Vagina (tissue), 2 donors: ENCODE data around the gene STX4. TPM values are rescaled to one million over a fixed set of nuclear protein-coding genes. Genes with fewer than 3 reads are reported as not detected.

Experiments used
- DNase-seq, 2 donors: peaks; one replicate each; pipeline ENCODE4 v3.0.0-alpha.2; 2017; ENCODE audit errors: extremely low spot score in 2 of 2
- H3K27ac ChIP-seq: fragments of 200-600 bp; sonication (generic); one replicate; pipeline ENCODE4 v1.5.1; 2019
- H3K27me3 ChIP-seq: fragments of 200-600 bp; sonication (generic); one replicate; pipeline ENCODE4 v1.5.1; 2019
- H3K36me3 ChIP-seq, 2 donors: fragments of 200-600 bp; sonication (generic); one replicate each; pipeline ENCODE4 v1.5.1; 2017 to 2019
- H3K4me1 ChIP-seq: fragments of 200-600 bp; sonication (generic); one replicate; pipeline ENCODE4 v1.5.1; 2019
- H3K4me3 ChIP-seq, 2 donors: fragments of 200-600 bp; sonication (generic); 1 replicate in 1 of 2; 2 replicates in 1 of 2; pipeline ENCODE4 v1.5.1; 2016 to 2019
- H3K9me3 ChIP-seq: fragments of 200-600 bp; sonication (generic); one replicate; pipeline ENCODE4 v1.5.1; 2019
- CTCF ChIP-seq, 3 experiments: fragments of 450-650 bp in 2 of 3; fragments of 200-600 bp in 1 of 3; sonication (generic) in 1 of 3; IDR thresholded peaks; one replicate each; pipeline ENCODE4 v1.5.1; 2017 to 2019; ENCODE audit warnings: antibody characterized with exemption in 3 of 3, mild to moderate bottlenecking in 2 of 3, moderate library complexity in 2 of 3
- POLR2A ChIP-seq, 2 donors: fragments of 450-650 bp; IDR thresholded peaks; one replicate each; pipeline ENCODE4 v1.6.1; 2017; ENCODE audit warnings: antibody characterized with exemption in 2 of 2, mild to moderate bottlenecking in 2 of 2, moderate library complexity in 2 of 2
- POLR2AphosphoS5 ChIP-seq, 2 donors: sonication (generic); formaldehyde crosslinking; IDR thresholded peaks; one replicate each; pipeline ENCODE4 v1.9.0; 2017; ENCODE audit warnings: antibody characterized with exemption in 2 of 2, mild to moderate bottlenecking in 2 of 2, low read depth in 1 of 2; ENCODE audit not compliant: insufficient read depth in 1 of 2
- intact Hi-C: fragments of 100-400 bp; cut with DNase I; formaldehyde crosslinking; loops from one replicate; pipeline ENCODE4 v1.15.1; 2023
- total RNA-seq: library from RNA; depleted of rRNA; stranded (reverse); fragments of >200 nt; gene quantifications from one replicate; pipeline ENCODE4 v1.2.3, GENCODE V29; 2016

Gene STX4
- total RNA-seq, 1 donor from 2014 or later, result 42.5 TPM

GRCh38 chr16:31033709-31034492, 543 bp downstream of the STX4 start:
- Histone ChIP-seq H3K27ac (peak overlapping the region; percentile 99), H3K36me3 (peaks cover 0 to 26% of the 10 kb centered on the region in 2 donors), H3K27me3 (no peaks in the 10 kb centered on the region), H3K4me1 (peaks cover 21% of the 10 kb centered on the region), H3K9me3 (no peaks in the 10 kb centered on the region), H3K4me3 (peak overlapping the region; percentile 65 to 94)
- intact Hi-C loops, result loop anchor here (2.0 to 5.0 kb wide), 3 partner anchors 37 to 108 kb away; no protein-coding TSS in a partner anchor
- DNase-seq, result peak in 1 of 2 donors; percentile 95
- TF ChIP-seq POLR2A (IDR thresholded peaks at IDR 0.05) (peak in 1 of 2 donors; percentile 19), POLR2AphosphoS5 (IDR thresholded peaks at IDR 0.05; ENCODE audit: insufficient read depth in 1 of 2, low read depth in 1 of 2) (peak; percentile 77 to 85), CTCF (IDR thresholded peaks at IDR 0.05) (no peak)

- Histone ChIP-seq H3K27ac (no peak overlapping the region), H3K27me3 (no peaks in the 10 kb centered on the region), H3K36me3 (peaks cover 0 to 40% of the 10 kb centered on the region in 2 donors), H3K9me3 (no peaks in the 10 kb centered on the region), H3K4me1 (peaks cover 21% of the 10 kb centered on the region), H3K4me3 (no peak overlapping the region)
- no peak for TF ChIP-seq POLR2A (IDR thresholded peaks at IDR 0.05)
- TF ChIP-seq CTCF (IDR thresholded peaks at IDR 0.05), result no peak
- no peak for TF ChIP-seq POLR2AphosphoS5 (IDR thresholded peaks at IDR 0.05; ENCODE audit: insufficient read depth in 1 of 2, low read depth in 1 of 2)
- DNase-seq, result no peak
- intact Hi-C loops, result no loop called here
Measured at GRCh38 chr16:31036691-31037090, 3.3 kb downstream of the STX4 start.

- intact Hi-C loops, result no loop called here
- TF ChIP-seq POLR2A (IDR thresholded peaks at IDR 0.05) (no peak), CTCF (IDR thresholded peaks at IDR 0.05) (no peak), POLR2AphosphoS5 (IDR thresholded peaks at IDR 0.05; ENCODE audit: insufficient read depth in 1 of 2, low read depth in 1 of 2) (no peak)
Measured at GRCh38 chr16:31038993-31039392, 5.6 kb downstream of the STX4 start.

GRCh38 chr16:31042866-31043265, 9.5 kb downstream of the STX4 start:
- H3K27ac ChIP-seq, result no peak overlapping the region
- H3K9me3 ChIP-seq, result no peaks in the 10 kb centered on the region
- no peak overlapping the region for H3K4me3 ChIP-seq
- DNase-seq, result no peak
- H3K4me1 ChIP-seq, result no peaks in the 10 kb centered on the region
- peaks cover 0 to 24% of the 10 kb centered on the region in 2 donors for H3K36me3 ChIP-seq
- intact Hi-C loops, result no loop called here
- TF ChIP-seq CTCF (IDR thresholded peaks at IDR 0.05), result no peak
- TF ChIP-seq POLR2A (IDR thresholded peaks at IDR 0.05), result no peak
- no peak for TF ChIP-seq POLR2AphosphoS5 (IDR thresholded peaks at IDR 0.05; ENCODE audit: insufficient read depth in 1 of 2, low read depth in 1 of 2)
- H3K27me3 ChIP-seq, result no peaks in the 10 kb centered on the region

More at GRCh38 chr16:31038993-31039392, 5.6 kb downstream of the STX4 start:
- Histone ChIP-seq H3K4me3 (no peak overlapping the region), H3K36me3 (peaks cover 0 to 40% of the 10 kb centered on the region in 2 donors), H3K27me3 (no peaks in the 10 kb centered on the region), H3K4me1 (peaks cover 15% of the 10 kb centered on the region), H3K27ac (no peak overlapping the region), H3K9me3 (no peaks in the 10 kb centered on the region)
- no peak for DNase-seq

- no peaks in the 10 kb centered on the region for H3K27me3 ChIP-seq
- no peaks in the 10 kb centered on the region for H3K9me3 ChIP-seq
- DNase-seq, result no peak
- TF ChIP-seq POLR2AphosphoS5 (IDR thresholded peaks at IDR 0.05; ENCODE audit: insufficient read depth in 1 of 2, low read depth in 1 of 2), result no peak
- TF ChIP-seq POLR2A (IDR thresholded peaks at IDR 0.05), result no peak
- TF ChIP-seq CTCF (IDR thresholded peaks at IDR 0.05), result no peak
- H3K4me1 ChIP-seq, result no peaks in the 10 kb centered on the region
- intact Hi-C loops, result no loop called here
- H3K27ac ChIP-seq, result no peak overlapping the region
- H3K4me3 ChIP-seq, result no peak overlapping the region
- H3K36me3 ChIP-seq, result peaks cover 0 to 19% of the 10 kb centered on the region in 2 donors
Measured at GRCh38 chr16:31043352-31043751, 10.0 kb downstream of the STX4 start.
